Right cardiac atrium (tissue), 5 donors: ENCODE data around the gene DPH1. TPM values are rescaled to one million over a fixed set of nuclear protein-coding genes. Genes with fewer than 3 reads are reported as not detected.
"Not testable (repeated sequence)": the region's sequence is repeated elsewhere in the genome, so short reads cannot be mapped to it uniquely, and the experiment has no call there.

Source experiments
- ATAC-seq, 2 donors: fragments of 200-7000 bp; cut with Tn5 transposase; one replicate each; pipeline versions ENCODE4 v1.8.0 to v1.9.1; 2020; ENCODE audit warnings: moderate library complexity in 2 of 2, mild to moderate bottlenecking in 1 of 2
- DNase-seq, 3 donors: peaks; one replicate each; pipeline ENCODE4 v3.0.0-alpha.2; 2020
- H3K27ac ChIP-seq: one replicate; pipeline ENCODE4 v1.5.1; 2013; ENCODE audit warnings: mild to moderate bottlenecking, low read length, control low read depth, moderate library complexity
- H3K27me3 ChIP-seq: one replicate; pipeline ENCODE4 v1.6.1; 2013; ENCODE audit not compliant: control insufficient read depth, insufficient read depth
- H3K4me1 ChIP-seq: one replicate; pipeline ENCODE4 v1.6.1; 2013; ENCODE audit warnings: low read length; ENCODE audit not compliant: control insufficient read depth, insufficient read depth
- H3K4me3 ChIP-seq: one replicate; pipeline ENCODE4 v1.5.1; 2013; ENCODE audit warnings: low read length, control low read depth
- H3K9me3 ChIP-seq: one replicate; pipeline ENCODE4 v1.6.1; 2013; ENCODE audit warnings: low read length; ENCODE audit not compliant: control insufficient read depth
- WGBS: extraction: QIAGEN DNeasy Blood & Tissue Kit; methylation state at CpG from one replicate; pipeline ENCODE4 v1.1.7; 2013; 5-methylcytosine and 5-hydroxymethylcytosine counted together
- intact Hi-C, 4 donors: fragments of 100-400 bp; cut with DNase I; formaldehyde crosslinking; loops; one replicate each; pipeline versions ENCODE4 v1.11.0 to v1.14.0; 2022 to 2023
- polyA plus RNA-seq: library from polyadenylated mRNA; stranded (reverse); fragments of 200-250 nt; gene quantifications from one replicate; pipeline ENCODE4 v1.2.3, GENCODE V29; 2013
- total RNA-seq, 4 donors: library from RNA; stranded (reverse); fragmentation: NEBNext Ultra II Directional; extraction: Animal tissue kit (Norgen Biotek cat#: 25700); gene quantifications; one replicate each; pipeline ENCODE4 v1.2.1, GENCODE V29; 2021
- donor health status: healthy with polysubstance abuse.
- donor health status: DM: no; HTN: yes; CAD: no.
- donor health status: DM: no; HTN: no; CAD: no.
- donor health status: DM: no; HTN: yes; CAD: no; lungs with severe emphysema.
- donor health status: DM: yes; HTN: yes; CAD: no.

The DPH1 gene
- total and polyA plus RNA-seq, 5 donors: 20.5 to 30.7 (median 27.4) TPM

- WGBS: 93% methylated on average over 10 of the region's 10 CpGs
- ATAC-seq (no peak), DNase-seq (no peak)
- no peaks in the 10 kb centered on the region for H3K9me3 ChIP-seq
- intact Hi-C loops: no loop called here
- no peak overlapping the region for H3K27ac ChIP-seq
- H3K4me3 ChIP-seq: no peak overlapping the region
- H3K27me3 ChIP-seq: no peaks in the 10 kb centered on the region
- peaks cover 3% of the 10 kb centered on the region for H3K4me1 ChIP-seq
Observed at GRCh38 chr17:2009737-2010136, 20.2 kb upstream of the DPH1 start.

- Histone ChIP-seq H3K27me3 (no peaks in the 10 kb centered on the region), H3K4me1 (peaks cover 3% of the 10 kb centered on the region), H3K4me3 (no peak overlapping the region), H3K9me3 (no peaks in the 10 kb centered on the region), H3K27ac (peak overlapping the region; percentile 31)
- DNase-seq (peak in 2 of 3 donors; percentile 48 to 72), ATAC-seq (peak; percentile 72 to 84)
- intact Hi-C loops: no loop called here
- 35% methylated on average over 24 of the region's 24 CpGs for whole genome bisulfite sequencing
Observed at GRCh38 chr17:2011411-2012371, 18.3 kb upstream of the DPH1 start.

GRCh38 chr17:2012499-2012898 is 17.5 kb upstream of the DPH1 start:
- H3K4me1 ChIP-seq: peaks cover 3% of the 10 kb centered on the region
- ATAC-seq (no peak), DNase-seq (no peak)
- no peaks in the 10 kb centered on the region for H3K9me3 ChIP-seq
- 92% methylated on average over 4 of the region's 4 CpGs for WGBS
- intact Hi-C loops: no loop called here
- no peaks in the 10 kb centered on the region for H3K27me3 ChIP-seq
- no peak overlapping the region for H3K27ac ChIP-seq
- H3K4me3 ChIP-seq: no peak overlapping the region

GRCh38 chr17:2013220-2013993 is 16.5 kb upstream of the DPH1 start:
- H3K9me3 ChIP-seq, H3K27ac ChIP-seq, H3K4me3 ChIP-seq, H3K4me1 ChIP-seq, DNase-seq, intact Hi-C loops, H3K27me3 ChIP-seq: not testable (repeated sequence)
- ATAC-seq: peak in 1 of 2 donors; percentile 5
- WGBS: 96% methylated on average over 6 of the region's 6 CpGs

- WGBS: 100% methylated on average over 1 of the region's 1 CpG
- ATAC-seq (peak; percentile 46 to 55), DNase-seq (no peak)
- H3K27me3 ChIP-seq: no peaks in the 10 kb centered on the region
- H3K27ac ChIP-seq: no peak overlapping the region
- intact Hi-C loops: no loop called here
- H3K4me1 ChIP-seq: peaks cover 3% of the 10 kb centered on the region
- no peaks in the 10 kb centered on the region for H3K9me3 ChIP-seq
- no peak overlapping the region for H3K4me3 ChIP-seq
Observed at GRCh38 chr17:2013994-2014317, 16.0 kb upstream of the DPH1 start.

- no peaks in the 10 kb centered on the region for H3K9me3 ChIP-seq
- no peaks in the 10 kb centered on the region for H3K27me3 ChIP-seq
- peaks cover 3% of the 10 kb centered on the region for H3K4me1 ChIP-seq
- 77% methylated on average over 14 of the region's 14 CpGs for WGBS
- intact Hi-C loops: no loop called here
- DNase-seq: peak in 1 of 3 donors; percentile 20
- H3K4me3 ChIP-seq: no peak overlapping the region
- ATAC-seq: no peak
- no peak overlapping the region for H3K27ac ChIP-seq
Observed at GRCh38 chr17:2015314-2015713, 14.6 kb upstream of the DPH1 start.

- WGBS: 90% methylated on average over 20 of the region's 20 CpGs
- DNase-seq (peak in 1 of 3 donors; percentile 24), ATAC-seq (no peak)
- intact Hi-C loops: no loop called here
- Histone ChIP-seq H3K4me3 (no peak overlapping the region), H3K4me1 (peaks cover 3% of the 10 kb centered on the region), H3K9me3 (no peaks in the 10 kb centered on the region), H3K27ac (no peak overlapping the region), H3K27me3 (no peaks in the 10 kb centered on the region)
Observed at GRCh38 chr17:2016494-2016893, 13.5 kb upstream of the DPH1 start.

GRCh38 chr17:2017274-2017941 is 12.5 kb upstream of the DPH1 start:
- intact Hi-C loops: no loop called here
- no peak for ATAC-seq
- no peaks in the 10 kb centered on the region for H3K9me3 ChIP-seq
- H3K4me1 ChIP-seq: no peaks in the 10 kb centered on the region
- 87% methylated on average over 19 of the region's 19 CpGs for WGBS
- no peak for DNase-seq
- no peak overlapping the region for H3K27ac ChIP-seq
- H3K4me3 ChIP-seq: no peak overlapping the region
- no peaks in the 10 kb centered on the region for H3K27me3 ChIP-seq

- H3K4me1 ChIP-seq: no peaks in the 10 kb centered on the region
- intact Hi-C loops: no loop called here
- H3K4me3 ChIP-seq: no peak overlapping the region
- H3K27me3 ChIP-seq: no peaks in the 10 kb centered on the region
- WGBS: 76% methylated on average over 24 of the region's 24 CpGs
- no peak overlapping the region for H3K27ac ChIP-seq
- ATAC-seq: no peak
- DNase-seq: peak in 1 of 3 donors; percentile 15
- H3K9me3 ChIP-seq: no peaks in the 10 kb centered on the region
Observed at GRCh38 chr17:2018716-2019510, 11.0 kb upstream of the DPH1 start.

- DNase-seq: peak in 1 of 3 donors; percentile 13
- H3K27me3 ChIP-seq: no peaks in the 10 kb centered on the region
- intact Hi-C loops: loop anchor here in 1 of 4 donors (10.0 kb wide), 1 partner anchor 45 kb away; no protein-coding TSS in a partner anchor
Observed at GRCh38 chr17:2019723-2020122, 10.2 kb upstream of the DPH1 start.

More at GRCh38 chr17:2019723-2020122, 10.2 kb upstream of the DPH1 start:
- ATAC-seq: no peak
- H3K27ac ChIP-seq: no peak overlapping the region
- no peaks in the 10 kb centered on the region for H3K9me3 ChIP-seq
- 77% methylated on average over 8 of the region's 8 CpGs for WGBS
- H3K4me1 ChIP-seq: no peaks in the 10 kb centered on the region
- H3K4me3 ChIP-seq: no peak overlapping the region
